ENCODE results near the gene FLOT1.
A peak's percentile ranks its signal among the peaks of the same experiment; 100 is the strongest.

FLOT1 gene

GRCh38 chr6:30727920-30728553, 14.4 kb downstream of the FLOT1 start (continued):
- TF ChIP-seq ZNF121 (tag by site-specific recombination; IDR thresholded peaks at IDR 0.05): no peak
- TF ChIP-seq ZNF174 (tag by site-specific recombination; IDR thresholded peaks at IDR 0.05): no peak
- no peak for TF ChIP-seq ZNF48 (tag by site-specific recombination; IDR thresholded peaks at IDR 0.05)
- TF ChIP-seq ZNF561 (tag by site-specific recombination; IDR thresholded peaks at IDR 0.05; ENCODE audit: borderline replicate concordance): no peak
- TF ChIP-seq SCRT1 (tag by site-specific recombination; IDR thresholded peaks at IDR 0.05; ENCODE audit: borderline replicate concordance): 0 out of 2 replicates have a peak, but pooled peaks have one; percentile 16
- TF ChIP-seq ZBTB20 (tag by site-specific recombination; IDR thresholded peaks at IDR 0.05): no peak

GRCh38 chr6:30726506-30727413, 15.7 kb downstream of the FLOT1 start:
- H3K4me3 ChIP-seq (ENCODE audit: low read depth, low read length): no peak overlapping the region
- peaks cover 14 to 78% of the 10 kb centered on the region in 2 experiments for H3K36me3 ChIP-seq (ENCODE audit: control insufficient read depth in 2 of 2, insufficient read depth in 1 of 2, low read length in 2 of 2)
- POLR2A ChIA-PET: interaction anchor here (0.6 to 6.5 kb wide), 17 partner anchors 10 to 156 kb away, joined by 3 to 61 read pairs (median 4); partner anchors contain the start of genes DHX16, FLOT1, IER3 and MDC1
- H3K4me1 ChIP-seq (ENCODE audit: control insufficient read depth, insufficient read depth, low read length): peaks cover 4% of the 10 kb centered on the region
- 0 out of 2 replicates have a peak overlapping the region, but pooled peaks have one; percentile 5 for H3K27ac ChIP-seq (ENCODE audit: extremely low read depth, low read depth, low read length)
- TF ChIP-seq ZNF121 (tag by site-specific recombination; IDR thresholded peaks at IDR 0.05) (peak; percentile 98), IKZF3 (tag by site-specific recombination; IDR thresholded peaks at IDR 0.05) (0 out of 2 replicates have a peak, but pooled peaks have one; percentile 45), ZNF664 (tag by site-specific recombination; IDR thresholded peaks at IDR 0.05) (peak; percentile 87; the same call in 1 of the 2 replicates), ZNF580 (tag by site-specific recombination; IDR thresholded peaks at IDR 0.05) (peak; percentile 70; the same call in 1 of the 2 replicates), ZNF184 (tag by site-specific recombination; IDR thresholded peaks at IDR 0.05) (no peak), ZNF677 (tag by site-specific recombination; IDR thresholded peaks at IDR 0.05) (no peak), ZNF600 (tag by site-specific recombination; IDR thresholded peaks at IDR 0.05) (peak; percentile 22; the same call in 1 of the 2 replicates), ZNF473 (tag by site-specific recombination; IDR thresholded peaks at IDR 0.05) (no peak)
- CTCF ChIA-PET: interaction anchor here (0.5 to 18.7 kb wide), 9 partner anchors 25 to 360 kb away, joined by 3 to 692 read pairs (median 3); partner anchors contain the start of gene DHX16
- no peaks in the 10 kb centered on the region for H3K9me3 ChIP-seq (ENCODE audit: control insufficient read depth, insufficient read depth, low read depth, low read length)

GRCh38 chr6:30725713-30726505, 16.6 kb downstream of the FLOT1 start:
- ChIA-PET POLR2A (interaction anchor here (0.6 to 10.1 kb wide), 15 partner anchors 9 to 157 kb away, joined by 3 to 235 read pairs (median 4); partner anchors contain the start of genes DHX16, FLOT1, IER3 and MDC1), CTCF (interaction anchor here (0.5 to 18.7 kb wide), 5 partner anchors 24 to 361 kb away, joined by 3 to 692 read pairs (median 4); partner anchors contain the start of gene DHX16)
- H3K4me3 ChIP-seq (ENCODE audit: low read depth, low read length): no peak overlapping the region
- H3K9me3 ChIP-seq (ENCODE audit: control insufficient read depth, insufficient read depth, low read depth, low read length): no peaks in the 10 kb centered on the region
- H3K36me3 ChIP-seq (ENCODE audit: control insufficient read depth in 2 of 2, insufficient read depth in 1 of 2, low read length in 2 of 2): peaks cover 15 to 77% of the 10 kb centered on the region in 2 experiments
- peaks cover 4% of the 10 kb centered on the region for H3K4me1 ChIP-seq (ENCODE audit: control insufficient read depth, insufficient read depth, low read length)
- peak overlapping the region; percentile 38 for H3K27ac ChIP-seq (ENCODE audit: extremely low read depth, low read depth, low read length)
- TF ChIP-seq ZNF449 (tag by site-specific recombination; IDR thresholded peaks at IDR 0.05) (no peak), ZNF623 (tag by site-specific recombination; IDR thresholded peaks at IDR 0.05) (no peak), ZNF501 (tag by site-specific recombination; IDR thresholded peaks at IDR 0.05) (no peak), ZFP37 (tag by site-specific recombination; IDR thresholded peaks at IDR 0.05) (peak; percentile 74; the same call in 1 of the 2 replicates), ZNF639 (tag by site-specific recombination; IDR thresholded peaks at IDR 0.05) (no peak), ZSCAN30 (tag by site-specific recombination; IDR thresholded peaks at IDR 0.05) (peak; percentile 25; the same call in 1 of the 2 replicates), KLF17 (tag by site-specific recombination; IDR thresholded peaks at IDR 0.05) (no peak), ZNF311 (tag by site-specific recombination; IDR thresholded peaks at IDR 0.05; ENCODE audit: borderline replicate concordance) (no peak), ZNF585B (tag by site-specific recombination; IDR thresholded peaks at IDR 0.05) (no peak), ZNF324 (tag by site-specific recombination; IDR thresholded peaks at IDR 0.05) (no peak), ZNF747 (tag by site-specific recombination; IDR thresholded peaks at IDR 0.05) (no peak)
